ENCODE results near the gene GNE. TPM values are rescaled to one million over a fixed set of nuclear protein-coding genes. Genes with fewer than 3 reads are reported as not detected.

The GNE gene
- total RNA-seq, 4 donors from 2014 or later, result 5.1 to 16.8 (median 13.7) TPM

- intact Hi-C loops (cut with DNase I; ENCODE audit: low total_unique reads), result no loop called here
- TF ChIP-seq CTCF (IDR thresholded peaks at IDR 0.05) (no peak), POLR2A (IDR thresholded peaks at IDR 0.05) (no peak)
- no peak for DNase-seq (ENCODE audit: low spot score in 2 of 2)
- WGBS, 2 donors, result 94 to 96% methylated on average over 3 of the region's 3 CpGs
- no peak overlapping the region for H3K4me3 ChIP-seq (ENCODE audit: low read depth, poor library complexity, severe bottlenecking)
Measured at GRCh38 chr9:36289836-36290435, 31.7 kb upstream of the GNE start.

GRCh38 chr9:36288070-36288469 is 29.8 kb upstream of the GNE start:
- intact Hi-C loops (cut with DNase I; ENCODE audit: low total_unique reads), result no loop called here
- DNase-seq (ENCODE audit: low spot score in 2 of 2), result no peak
- no peak for TF ChIP-seq POLR2A (IDR thresholded peaks at IDR 0.05)
- TF ChIP-seq CTCF (IDR thresholded peaks at IDR 0.05), result no peak
- no peak overlapping the region for H3K4me3 ChIP-seq (ENCODE audit: low read depth, poor library complexity, severe bottlenecking)
- WGBS, 2 donors, result 91 to 94% methylated on average over 3 of the region's 3 CpGs

GRCh38 chr9:36286388-36286787 is 28.1 kb upstream of the GNE start:
- WGBS, 2 donors, result 75 to 92% methylated on average over 6 of the region's 6 CpGs
- H3K4me3 ChIP-seq (ENCODE audit: low read depth, poor library complexity, severe bottlenecking), result no peak overlapping the region
- TF ChIP-seq POLR2A (IDR thresholded peaks at IDR 0.05), result no peak
- no peak for TF ChIP-seq CTCF (IDR thresholded peaks at IDR 0.05)
- DNase-seq (ENCODE audit: low spot score in 2 of 2), result no peak
- intact Hi-C loops (cut with DNase I; ENCODE audit: low total_unique reads), result no loop called here

GRCh38 chr9:36284226-36284625 is 26.0 kb upstream of the GNE start:
- intact Hi-C loops (cut with DNase I; ENCODE audit: low total_unique reads), result no loop called here
- TF ChIP-seq CTCF (IDR thresholded peaks at IDR 0.05) (no peak), POLR2A (IDR thresholded peaks at IDR 0.05) (no peak)
- H3K4me3 ChIP-seq (ENCODE audit: low read depth, poor library complexity, severe bottlenecking), result no peak overlapping the region
- DNase-seq (ENCODE audit: low spot score in 2 of 2), result no peak
- WGBS, 2 donors, result 79 to 86% methylated on average over 4 of the region's 4 CpGs

GRCh38 chr9:36282275-36282674 is 24.0 kb upstream of the GNE start:
- 90 to 92% methylated on average over 7 of the region's 7 CpGs for WGBS, 2 donors
- TF ChIP-seq POLR2A (IDR thresholded peaks at IDR 0.05), result no peak
- TF ChIP-seq CTCF (IDR thresholded peaks at IDR 0.05), result no peak
- H3K4me3 ChIP-seq (ENCODE audit: low read depth, poor library complexity, severe bottlenecking), result no peak overlapping the region
- DNase-seq (ENCODE audit: low spot score in 2 of 2), result no peak
- intact Hi-C loops (cut with DNase I; ENCODE audit: low total_unique reads), result no loop called here

GRCh38 chr9:36280989-36281388 is 22.7 kb upstream of the GNE start:
- WGBS, 2 donors, result 93 to 94% methylated on average over 4 of the region's 4 CpGs
- no peak overlapping the region for H3K4me3 ChIP-seq (ENCODE audit: low read depth, poor library complexity, severe bottlenecking)
- DNase-seq (ENCODE audit: low spot score in 2 of 2), result no peak
- TF ChIP-seq POLR2A (IDR thresholded peaks at IDR 0.05), result no peak
- no peak for TF ChIP-seq CTCF (IDR thresholded peaks at IDR 0.05)
- intact Hi-C loops (cut with DNase I; ENCODE audit: low total_unique reads), result no loop called here

Measured in lower leg skin (tissue), 4 donors.